Measurements from ENCODE around the gene CYP4F8. TPM values are rescaled to one million over a fixed set of nuclear protein-coding genes. Genes with fewer than 3 reads are reported as not detected.

The CYP4F8 gene
- total RNA-seq, 6 donors from 2014 or later, result not detected

- DNase-seq (no peak), ATAC-seq (ENCODE audit: low FRiP score in 2 of 2) (no peak)
- Histone ChIP-seq H3K4me3 (no peak overlapping the region), H3K36me3 (no peaks in the 10 kb centered on the region), H3K9me3 (no peaks in the 10 kb centered on the region), H3K27ac (no peak overlapping the region), H3K27me3 (no peaks in the 10 kb centered on the region), H3K4me1 (no peaks in the 10 kb centered on the region)
- 47 to 50% methylated on average over 6 to 7 of the region's 7 CpGs for WGBS, 2 donors
- TF ChIP-seq POLR2AphosphoS5 (IDR thresholded peaks at IDR 0.05), result no peak
- no peak for TF ChIP-seq EP300 (IDR thresholded peaks at IDR 0.05)
- no peak for TF ChIP-seq CTCF (IDR thresholded peaks at IDR 0.05)
- no peak for TF ChIP-seq POLR2A (IDR thresholded peaks at IDR 0.05)
Measured at GRCh38 chr19:15616627-15617270, 1.7 kb downstream of the CYP4F8 start.

GRCh38 chr19:15618321-15618720 is 3.3 kb downstream of the CYP4F8 start:
- no peak for ATAC-seq (ENCODE audit: low FRiP score in 2 of 2)
- Histone ChIP-seq H3K9me3 (no peaks in the 10 kb centered on the region), H3K4me3 (no peak overlapping the region), H3K36me3 (no peaks in the 10 kb centered on the region), H3K27me3 (no peaks in the 10 kb centered on the region), H3K4me1 (no peaks in the 10 kb centered on the region), H3K27ac (no peak overlapping the region)
- TF ChIP-seq POLR2AphosphoS5 (IDR thresholded peaks at IDR 0.05), result no peak
- no peak for TF ChIP-seq POLR2A (IDR thresholded peaks at IDR 0.05)
- no peak for TF ChIP-seq EP300 (IDR thresholded peaks at IDR 0.05)
- TF ChIP-seq CTCF (IDR thresholded peaks at IDR 0.05), result no peak
- WGBS, 2 donors, result 69 to 71% methylated on average over 4 to 5 of the region's 5 CpGs
- no peak for DNase-seq

GRCh38 chr19:15621801-15622200 is 6.8 kb downstream of the CYP4F8 start:
- Histone ChIP-seq H3K27ac (no peak overlapping the region), H3K36me3 (no peaks in the 10 kb centered on the region), H3K4me3 (no peak overlapping the region), H3K27me3 (no peaks in the 10 kb centered on the region), H3K9me3 (no peaks in the 10 kb centered on the region), H3K4me1 (no peaks in the 10 kb centered on the region)
- 69% methylated on average over 1 of the region's 1 CpG; no CpG with 5 or more reads in 1 of the 2 donors for WGBS, 2 donors
- no peak for DNase-seq
- no peak for ATAC-seq (ENCODE audit: low FRiP score in 2 of 2)
- TF ChIP-seq POLR2A (IDR thresholded peaks at IDR 0.05) (no peak), POLR2AphosphoS5 (IDR thresholded peaks at IDR 0.05) (no peak), CTCF (IDR thresholded peaks at IDR 0.05) (no peak), EP300 (IDR thresholded peaks at IDR 0.05) (no peak)

- Histone ChIP-seq H3K27me3 (no peaks in the 10 kb centered on the region), H3K36me3 (no peaks in the 10 kb centered on the region), H3K9me3 (no peaks in the 10 kb centered on the region), H3K4me1 (no peaks in the 10 kb centered on the region), H3K27ac (no peak overlapping the region), H3K4me3 (no peak overlapping the region)
- WGBS, 2 donors, result 60 to 65% methylated on average over 11 of the region's 11 CpGs
- ATAC-seq (ENCODE audit: low FRiP score in 2 of 2), result no peak
- no peak for TF ChIP-seq CTCF (IDR thresholded peaks at IDR 0.05)
- TF ChIP-seq POLR2A (IDR thresholded peaks at IDR 0.05), result no peak
- TF ChIP-seq POLR2AphosphoS5 (IDR thresholded peaks at IDR 0.05), result no peak
- no peak for TF ChIP-seq EP300 (IDR thresholded peaks at IDR 0.05)
- DNase-seq, result peak in 1 of 2 donors; percentile 55
Measured at GRCh38 chr19:15622991-15623390, 8.0 kb downstream of the CYP4F8 start.

- H3K36me3 ChIP-seq, result no peaks in the 10 kb centered on the region
- TF ChIP-seq CTCF (IDR thresholded peaks at IDR 0.05), result no peak
- no peak for TF ChIP-seq POLR2AphosphoS5 (IDR thresholded peaks at IDR 0.05)
- no peak for TF ChIP-seq EP300 (IDR thresholded peaks at IDR 0.05)
- TF ChIP-seq POLR2A (IDR thresholded peaks at IDR 0.05), result no peak
- ATAC-seq (ENCODE audit: low FRiP score in 2 of 2), result no peak
- no peak overlapping the region for H3K27ac ChIP-seq
- DNase-seq, result no peak
- H3K27me3 ChIP-seq, result no peaks in the 10 kb centered on the region
- 7 to 9% methylated on average over 4 to 9 of the region's 9 CpGs for WGBS, 2 donors
- H3K4me3 ChIP-seq, result no peak overlapping the region
- H3K9me3 ChIP-seq, result no peaks in the 10 kb centered on the region
- no peaks in the 10 kb centered on the region for H3K4me1 ChIP-seq
Measured at GRCh38 chr19:15623711-15624318, 8.8 kb downstream of the CYP4F8 start.

All from upper lobe of left lung (tissue), 6 donors.